Measurements from ENCODE around the gene PPP3CA.

- TF ChIP-seq EZH2phosphoT487 (IDR thresholded peaks at IDR 0.05; ENCODE audit: insufficient read depth, low read depth) (no peak), EZH2 (IDR thresholded peaks at IDR 0.05; ENCODE audit: insufficient read depth, poor library complexity, severe bottlenecking) (no peak)
Observed at GRCh38 chr4:101068115-101068514, 279.2 kb downstream of the PPP3CA start.
